Sigmoid colon (tissue), 7 donors: ENCODE results near the gene TEC. TPM values are rescaled to one million over a fixed set of nuclear protein-coding genes. Genes with fewer than 3 reads are reported as not detected.

Experiments
- DNase-seq: peaks from one replicate; pipeline ENCODE4 v3.0.0-alpha.2; 2019
- H3K27ac ChIP-seq, 4 donors: fragments of 200-600 bp; sonication (generic); one replicate each; pipeline ENCODE4 v1.5.1; 2016 to 2019; ENCODE audit warnings: mild to moderate bottlenecking in 1 of 4
- H3K27me3 ChIP-seq, 3 donors: fragments of 200-600 bp; sonication (generic); one replicate each; pipeline ENCODE4 v1.5.1; 2019; ENCODE audit warnings: mild to moderate bottlenecking in 1 of 3
- H3K36me3 ChIP-seq, 4 donors: fragments of 200-600 bp; sonication (generic); one replicate each; pipeline ENCODE4 v1.5.1; 2016 to 2019
- H3K4me1 ChIP-seq, 4 donors: fragments of 200-600 bp; sonication (generic); one replicate each; pipeline ENCODE4 v1.5.1; 2017 to 2019
- H3K4me3 ChIP-seq, 4 donors: fragments of 200-600 bp; sonication (generic); one replicate each; pipeline ENCODE4 v1.5.1; 2017 to 2019; ENCODE audit warnings: mild to moderate bottlenecking in 2 of 4, moderate library complexity in 1 of 4
- H3K9me3 ChIP-seq, 4 donors: fragments of 200-600 bp in 3 of 4; sonication (generic) in 3 of 4; one replicate each; pipeline versions ENCODE4 v1.5.1 to v1.6.1; 2013 to 2019
- CTCF ChIP-seq, 4 experiments: fragments of 450-650 bp in 3 of 4; fragments of 200-600 bp in 1 of 4; IDR thresholded peaks; one replicate each; pipeline ENCODE4 v1.5.1; 2016 to 2019; ENCODE audit warnings: antibody characterized with exemption in 4 of 4, mild to moderate bottlenecking in 3 of 4, moderate library complexity in 2 of 4
- EP300 ChIP-seq, 4 donors: sonication (generic); formaldehyde crosslinking; IDR thresholded peaks; one replicate each; pipeline ENCODE4 v1.6.1; 2017; ENCODE audit warnings: antibody characterized with exemption in 4 of 4
- POLR2A ChIP-seq, 2 donors: fragments of 450-650 bp; IDR thresholded peaks; one replicate each; pipeline ENCODE4 v1.6.1; 2016; ENCODE audit warnings: antibody characterized with exemption in 2 of 2, mild to moderate bottlenecking in 2 of 2, moderate library complexity in 2 of 2
- POLR2AphosphoS5 ChIP-seq, 4 donors: sonication (generic); formaldehyde crosslinking; IDR thresholded peaks; one replicate each; pipeline ENCODE4 v1.6.1; 2017; ENCODE audit warnings: antibody characterized with exemption in 4 of 4
- WGBS, 2 donors: extraction: QIAGEN DNeasy Blood & Tissue Kit; methylation state at CpG; one replicate each; pipeline ENCODE4 v1.1.7; 2013; 5-methylcytosine and 5-hydroxymethylcytosine counted together
- intact Hi-C: fragments of 100-400 bp; cut with DNase I; formaldehyde crosslinking; loops from one replicate; pipeline ENCODE4 v1.15.1; 2023
- polyA plus RNA-seq, 3 donors: library from polyadenylated mRNA; stranded (reverse); fragments of 200-250 nt; gene quantifications; one replicate each; pipeline ENCODE4 v1.2.3, GENCODE V29; 2013
- total RNA-seq, 4 donors: library from RNA; depleted of rRNA; stranded (reverse); fragments of >200 nt; gene quantifications; one replicate each; pipeline ENCODE4 v1.1.0, GENCODE V29; 2016
- donor health status: healthy with polysubstance abuse.
- donor health status: Bipolar disorder and iron deficiency.
- donor health status: healthy.

Gene TEC
- total and polyA plus RNA-seq, 7 donors, result 1.1 to 5.3 (median 2.0) TPM

- intact Hi-C loops, result no loop called here
- DNase-seq, result no peak
- H3K4me1 ChIP-seq, result no peaks in the 10 kb centered on the region
- no peaks in the 10 kb centered on the region for H3K36me3 ChIP-seq
- H3K4me3 ChIP-seq, result no peak overlapping the region
- H3K27ac ChIP-seq, result no peak overlapping the region
- H3K9me3 ChIP-seq, result no peaks in the 10 kb centered on the region
- TF ChIP-seq EP300 (IDR thresholded peaks at IDR 0.05), result no peak
- WGBS, 2 donors, result 77 to 82% methylated on average over 3 of the region's 3 CpGs
- H3K27me3 ChIP-seq, result no peaks in the 10 kb centered on the region
Measured at GRCh38 chr4:48102303-48102702, 167.3 kb downstream of the TEC start.

DNA sequence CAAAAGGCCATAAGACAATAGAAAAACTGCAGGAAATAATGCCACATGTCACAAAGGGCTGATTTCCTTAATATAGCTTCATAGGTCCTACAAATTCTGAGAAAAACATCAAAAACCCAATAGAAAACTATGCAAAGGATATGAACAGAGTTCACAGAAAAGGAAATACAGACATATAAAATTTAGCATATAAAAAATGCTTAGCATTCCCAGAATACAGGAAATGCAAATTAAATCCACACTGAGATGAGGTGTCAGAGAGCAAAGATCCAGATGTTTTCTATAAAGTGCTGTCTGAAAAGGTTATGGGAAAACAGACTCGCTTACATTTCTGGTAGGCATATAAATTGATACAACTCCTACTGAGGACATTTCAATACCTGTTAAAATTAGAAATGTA, 169.4 kb downstream of the TEC start:
- intact Hi-C loops, result no loop called here
- no peak for TF ChIP-seq POLR2A (IDR thresholded peaks at IDR 0.05)
- no peak for TF ChIP-seq CTCF (IDR thresholded peaks at IDR 0.05)
- no peak for TF ChIP-seq EP300 (IDR thresholded peaks at IDR 0.05)
- TF ChIP-seq POLR2AphosphoS5 (IDR thresholded peaks at IDR 0.05), result no peak
- Histone ChIP-seq H3K27me3 (no peaks in the 10 kb centered on the region), H3K4me3 (no peak overlapping the region), H3K4me1 (no peaks in the 10 kb centered on the region), H3K36me3 (no peaks in the 10 kb centered on the region), H3K27ac (no peak overlapping the region), H3K9me3 (no peaks in the 10 kb centered on the region)
- DNase-seq, result no peak
- 69 to 81% methylated on average over 1 of the region's 1 CpG for WGBS, 2 donors

GRCh38 chr4:48095441-48095840, 174.2 kb downstream of the TEC start:
- Histone ChIP-seq H3K36me3 (no peaks in the 10 kb centered on the region), H3K27ac (no peak overlapping the region), H3K4me3 (no peak overlapping the region), H3K4me1 (no peaks in the 10 kb centered on the region), H3K9me3 (no peaks in the 10 kb centered on the region), H3K27me3 (no peaks in the 10 kb centered on the region)
- WGBS, 2 donors, result 46 to 73% methylated on average over 2 of the region's 2 CpGs
- DNase-seq, result no peak
- intact Hi-C loops, result no loop called here
- TF ChIP-seq POLR2AphosphoS5 (IDR thresholded peaks at IDR 0.05) (no peak), EP300 (IDR thresholded peaks at IDR 0.05) (no peak), POLR2A (IDR thresholded peaks at IDR 0.05) (no peak), CTCF (IDR thresholded peaks at IDR 0.05) (no peak)

GRCh38 chr4:48093991-48094416, 175.6 kb downstream of the TEC start:
- TF ChIP-seq POLR2A (IDR thresholded peaks at IDR 0.05) (no peak), CTCF (IDR thresholded peaks at IDR 0.05) (no peak), POLR2AphosphoS5 (IDR thresholded peaks at IDR 0.05) (no peak), EP300 (IDR thresholded peaks at IDR 0.05) (no peak)
- WGBS, 2 donors, result 19 to 58% methylated on average over 3 of the region's 3 CpGs
- Histone ChIP-seq H3K4me1 (no peaks in the 10 kb centered on the region), H3K4me3 (no peak overlapping the region), H3K9me3 (no peaks in the 10 kb centered on the region), H3K27me3 (no peaks in the 10 kb centered on the region), H3K36me3 (no peaks in the 10 kb centered on the region), H3K27ac (no peak overlapping the region)
- no peak for DNase-seq
- intact Hi-C loops, result no loop called here

DNA sequence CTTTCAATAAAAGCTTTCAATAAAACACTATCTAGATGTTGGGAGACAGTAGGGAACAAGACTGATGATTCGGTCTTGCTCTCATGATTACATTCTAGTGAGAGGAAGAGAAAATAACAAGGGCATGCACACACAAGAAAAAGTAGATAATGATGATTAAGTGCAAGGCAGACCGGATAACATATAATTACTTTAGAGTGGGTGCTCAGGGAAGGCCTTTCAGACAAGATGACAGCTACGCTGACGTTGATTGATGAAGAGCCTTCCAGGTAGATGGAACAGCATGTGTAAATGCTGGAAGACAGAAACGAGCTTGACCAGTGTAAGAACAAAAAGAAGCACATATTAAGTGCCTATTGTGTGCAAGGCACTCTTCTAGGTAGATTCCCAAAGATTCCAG, 179.0 kb downstream of the TEC start:
- Histone ChIP-seq H3K27ac (no peak overlapping the region), H3K36me3 (no peaks in the 10 kb centered on the region), H3K4me3 (no peak overlapping the region), H3K9me3 (no peaks in the 10 kb centered on the region), H3K4me1 (no peaks in the 10 kb centered on the region), H3K27me3 (no peaks in the 10 kb centered on the region)
- DNase-seq, result no peak
- TF ChIP-seq POLR2AphosphoS5 (IDR thresholded peaks at IDR 0.05) (no peak), EP300 (IDR thresholded peaks at IDR 0.05) (no peak), CTCF (IDR thresholded peaks at IDR 0.05) (no peak), POLR2A (IDR thresholded peaks at IDR 0.05) (no peak)
- intact Hi-C loops, result no loop called here
- WGBS, 2 donors, result 87 to 89% methylated on average over 5 of the region's 5 CpGs
